GM10266 (cell line): ENCODE data around the gene CXCR3.
"Not testable (repeated sequence)": the region's sequence is repeated elsewhere in the genome, so short reads cannot be mapped to it uniquely, and the experiment has no call there.

ENCODE experiments used
- DNase-seq: peaks from one replicate; pipeline ENCODE4 v3.0.0; 2012; ENCODE audit errors: extremely low spot score
- TF ChIP-seq, protein P1 (sequence below): IDR thresholded peaks from 2 replicates; pipeline ENCODE4 v1.5.1; 2012; ENCODE audit warnings: mild to moderate bottlenecking, low read depth; ENCODE audit not compliant: control insufficient read depth, insufficient read depth; ENCODE audit errors: missing control alignments

The CXCR3 gene

DNA sequence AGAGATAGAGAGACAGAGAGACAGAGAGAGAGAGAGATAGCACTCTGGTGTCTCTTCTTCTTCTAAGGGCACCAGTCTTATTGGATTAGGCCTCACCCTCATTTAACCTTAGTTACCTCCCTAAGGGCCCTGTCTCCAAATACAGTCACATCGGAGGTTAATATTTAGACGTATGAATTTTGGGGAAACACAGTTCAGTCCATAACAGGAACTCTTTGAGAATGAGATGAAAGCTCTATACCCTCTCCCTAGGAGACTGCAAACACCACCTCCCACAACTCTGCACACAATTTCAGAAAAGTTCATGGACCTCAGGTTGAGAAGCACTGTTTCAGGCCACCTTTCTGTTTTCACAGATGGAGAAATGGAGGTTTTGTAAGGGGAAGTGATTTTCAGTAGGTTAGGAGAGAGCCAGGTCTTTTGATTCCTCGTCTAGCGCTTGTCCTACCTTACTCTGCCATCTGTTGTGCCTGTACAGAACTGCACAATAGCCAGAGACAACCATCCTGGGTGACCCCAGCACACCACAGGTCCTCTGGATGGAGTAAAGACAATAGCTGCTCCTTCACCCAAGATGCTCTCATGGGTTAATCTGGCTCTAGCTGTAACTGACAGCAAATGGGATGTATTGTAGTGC lies 32.1 kb upstream of the CXCR3 start:
- TF ChIP-seq, protein P1, sequence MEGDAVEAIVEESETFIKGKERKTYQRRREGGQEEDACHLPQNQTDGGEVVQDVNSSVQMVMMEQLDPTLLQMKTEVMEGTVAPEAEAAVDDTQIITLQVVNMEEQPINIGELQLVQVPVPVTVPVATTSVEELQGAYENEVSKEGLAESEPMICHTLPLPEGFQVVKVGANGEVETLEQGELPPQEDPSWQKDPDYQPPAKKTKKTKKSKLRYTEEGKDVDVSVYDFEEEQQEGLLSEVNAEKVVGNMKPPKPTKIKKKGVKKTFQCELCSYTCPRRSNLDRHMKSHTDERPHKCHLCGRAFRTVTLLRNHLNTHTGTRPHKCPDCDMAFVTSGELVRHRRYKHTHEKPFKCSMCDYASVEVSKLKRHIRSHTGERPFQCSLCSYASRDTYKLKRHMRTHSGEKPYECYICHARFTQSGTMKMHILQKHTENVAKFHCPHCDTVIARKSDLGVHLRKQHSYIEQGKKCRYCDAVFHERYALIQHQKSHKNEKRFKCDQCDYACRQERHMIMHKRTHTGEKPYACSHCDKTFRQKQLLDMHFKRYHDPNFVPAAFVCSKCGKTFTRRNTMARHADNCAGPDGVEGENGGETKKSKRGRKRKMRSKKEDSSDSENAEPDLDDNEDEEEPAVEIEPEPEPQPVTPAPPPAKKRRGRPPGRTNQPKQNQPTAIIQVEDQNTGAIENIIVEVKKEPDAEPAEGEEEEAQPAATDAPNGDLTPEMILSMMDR, result peak; percentile 42
- DNase-seq, result no peak

- not testable (repeated sequence) for DNase-seq
Measured at GRCh38 chrX:71644406-71644805, 26.1 kb upstream of the CXCR3 start.

GRCh38 chrX:71640002-71640401 lies 21.7 kb upstream of the CXCR3 start:
- no peak for DNase-seq
- TF ChIP-seq, protein P1, result no peak

- TF ChIP-seq, protein P1, result no peak
Measured at GRCh38 chrX:71638409-71638808, 20.1 kb upstream of the CXCR3 start.

GRCh38 chrX:71637848-71638247 lies 19.5 kb upstream of the CXCR3 start:
- DNase-seq, result no peak
- TF ChIP-seq, protein P1, result no peak

More at GRCh38 chrX:71638409-71638808, 20.1 kb upstream of the CXCR3 start:
- DNase-seq, result no peak

- no peak for DNase-seq
- TF ChIP-seq, protein P1, result no peak
Measured at GRCh38 chrX:71637253-71637618, 18.9 kb upstream of the CXCR3 start.

GRCh38 chrX:71636438-71637252 lies 18.3 kb upstream of the CXCR3 start:
- TF ChIP-seq, protein P1, result no peak
- DNase-seq, result no peak

- TF ChIP-seq, protein P1, result no peak
- no peak for DNase-seq
Measured at GRCh38 chrX:71634366-71634765, 16.1 kb upstream of the CXCR3 start.
